Loucy (cell line): ENCODE results near the gene RIPOR3.

Experiments used
- H2AFZ ChIP-seq: fragments of 200-600 bp; sonication (generic); 2 replicates; pipeline ENCODE4 v1.6.0; 2016; ENCODE audit warnings: antibody characterized with exemption, mild to moderate bottlenecking, low read length, moderate library complexity
- H3F3A ChIP-seq: fragments of 200-600 bp; 2 replicates; pipeline ENCODE4 v1.6.0; 2016; ENCODE audit warnings: antibody characterized with exemption, low read depth, mild to moderate bottlenecking
- H3K27me3 ChIP-seq: fragments of 200-600 bp; sonication (generic); 2 replicates; pipeline ENCODE4 v1.6.1; 2014; ENCODE audit warnings: low read length, mild to moderate bottlenecking; ENCODE audit not compliant: insufficient read depth, poor library complexity, severe bottlenecking
- H3K36me3 ChIP-seq: fragments of 200-600 bp; sonication (generic); 2 replicates; pipeline ENCODE4 v1.6.1; 2016; ENCODE audit warnings: low read length; ENCODE audit not compliant: insufficient read depth
- H3K4me1 ChIP-seq: fragments of 200-600 bp; sonication (generic); 2 replicates; pipeline ENCODE4 v1.5.1; 2014; ENCODE audit warnings: low read length, mild to moderate bottlenecking; ENCODE audit not compliant: insufficient read depth, poor library complexity, severe bottlenecking
- H3K4me2 ChIP-seq: fragments of 200-600 bp; sonication (generic); 2 replicates; pipeline ENCODE4 v1.6.0; 2014; ENCODE audit warnings: antibody characterized with exemption, low read length, low read depth, mild to moderate bottlenecking; ENCODE audit not compliant: poor library complexity, severe bottlenecking
- H3K4me3 ChIP-seq: fragments of 200-600 bp; sonication (generic); 2 replicates; pipeline ENCODE4 v1.5.1; 2014; ENCODE audit warnings: low read length, mild to moderate bottlenecking, mixed read lengths; ENCODE audit not compliant: poor library complexity, severe bottlenecking
- H3K79me2 ChIP-seq: fragments of 200-600 bp; sonication (generic); 2 replicates; pipeline ENCODE4 v1.6.1; 2014; ENCODE audit warnings: low read length; ENCODE audit not compliant: insufficient read depth
- H3K9ac ChIP-seq: fragments of 200-600 bp; sonication (generic); 2 replicates; pipeline ENCODE4 v1.6.0; 2014; ENCODE audit warnings: mild to moderate bottlenecking, low read depth, low read length, moderate library complexity; ENCODE audit not compliant: poor library complexity, severe bottlenecking
- H3K9me2 ChIP-seq: fragments of 200-600 bp; sonication (generic); replicated peaks from 2 replicates; pipeline ENCODE4 v1.6.1; 2016; ENCODE audit warnings: low read depth, low read length, mixed read lengths
- H3K9me3 ChIP-seq: fragments of 200-600 bp; sonication (generic); 2 replicates; pipeline ENCODE4 v1.6.1; 2014; ENCODE audit warnings: mild to moderate bottlenecking, antibody characterized with exemption, low read length, low read depth; ENCODE audit not compliant: insufficient read depth
- H4K20me1 ChIP-seq: fragments of 200-600 bp; sonication (generic); 2 replicates; pipeline ENCODE4 v1.6.0; 2014; ENCODE audit warnings: antibody characterized with exemption, low read length, mild to moderate bottlenecking; ENCODE audit not compliant: insufficient read depth, poor library complexity, severe bottlenecking
- EZH2phosphoT487 ChIP-seq: fragments of 200-600 bp; IDR thresholded peaks from 2 replicates; pipeline ENCODE4 v1.6.1; 2018; ENCODE audit warnings: antibody characterized with exemption, mild to moderate bottlenecking, moderate library complexity, borderline replicate concordance
- TF ChIP-seq, protein P1 (sequence below): fragments of 200-600 bp; sonication (generic); conservative IDR thresholded peaks from 2 replicates; pipeline ENCODE4 v1.5.1; 2014; ENCODE audit warnings: mild to moderate bottlenecking, antibody characterized with exemption, low read length

RIPOR3 gene

DNA sequence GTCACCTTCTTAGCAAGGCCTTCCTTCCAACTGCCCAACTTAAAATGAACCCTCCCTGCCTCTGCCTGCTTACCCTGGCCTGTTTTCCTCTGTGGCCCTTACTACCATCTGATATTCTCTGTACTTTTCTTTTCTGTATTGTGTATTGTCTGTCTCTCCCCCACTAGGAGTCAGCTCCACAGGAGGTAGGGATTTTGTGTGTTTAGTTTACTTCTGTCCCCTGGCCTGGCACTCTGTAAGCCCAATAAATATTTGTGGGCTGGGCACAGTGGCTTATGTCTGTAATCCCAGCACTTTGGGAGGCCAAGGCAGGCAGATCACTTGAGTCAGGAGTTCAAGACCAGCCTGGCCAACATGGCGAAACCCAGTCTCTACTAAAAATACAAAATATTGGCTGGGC is 72.8 kb downstream of the RIPOR3 start:
- no peaks in the 10 kb centered on the region for H3K36me3 ChIP-seq
- no peaks in the 10 kb centered on the region for H3K27me3 ChIP-seq
- H3K4me2 ChIP-seq: no peak overlapping the region
- no peak for TF ChIP-seq EZH2phosphoT487
- TF ChIP-seq, protein P1, sequence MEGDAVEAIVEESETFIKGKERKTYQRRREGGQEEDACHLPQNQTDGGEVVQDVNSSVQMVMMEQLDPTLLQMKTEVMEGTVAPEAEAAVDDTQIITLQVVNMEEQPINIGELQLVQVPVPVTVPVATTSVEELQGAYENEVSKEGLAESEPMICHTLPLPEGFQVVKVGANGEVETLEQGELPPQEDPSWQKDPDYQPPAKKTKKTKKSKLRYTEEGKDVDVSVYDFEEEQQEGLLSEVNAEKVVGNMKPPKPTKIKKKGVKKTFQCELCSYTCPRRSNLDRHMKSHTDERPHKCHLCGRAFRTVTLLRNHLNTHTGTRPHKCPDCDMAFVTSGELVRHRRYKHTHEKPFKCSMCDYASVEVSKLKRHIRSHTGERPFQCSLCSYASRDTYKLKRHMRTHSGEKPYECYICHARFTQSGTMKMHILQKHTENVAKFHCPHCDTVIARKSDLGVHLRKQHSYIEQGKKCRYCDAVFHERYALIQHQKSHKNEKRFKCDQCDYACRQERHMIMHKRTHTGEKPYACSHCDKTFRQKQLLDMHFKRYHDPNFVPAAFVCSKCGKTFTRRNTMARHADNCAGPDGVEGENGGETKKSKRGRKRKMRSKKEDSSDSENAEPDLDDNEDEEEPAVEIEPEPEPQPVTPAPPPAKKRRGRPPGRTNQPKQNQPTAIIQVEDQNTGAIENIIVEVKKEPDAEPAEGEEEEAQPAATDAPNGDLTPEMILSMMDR: no peak
- no peak overlapping the region for H2AFZ ChIP-seq
- no peaks in the 10 kb centered on the region for H3K79me2 ChIP-seq
- no peaks in the 10 kb centered on the region for H4K20me1 ChIP-seq
- H3K4me3 ChIP-seq: no peak overlapping the region
- H3K9me3 ChIP-seq: no peaks in the 10 kb centered on the region
- no peak overlapping the region for H3K9ac ChIP-seq
- H3K4me1 ChIP-seq: no peaks in the 10 kb centered on the region
- no peaks in the 10 kb centered on the region for H3K9me2 ChIP-seq
- no peaks in the 10 kb centered on the region for H3F3A ChIP-seq

DNA sequence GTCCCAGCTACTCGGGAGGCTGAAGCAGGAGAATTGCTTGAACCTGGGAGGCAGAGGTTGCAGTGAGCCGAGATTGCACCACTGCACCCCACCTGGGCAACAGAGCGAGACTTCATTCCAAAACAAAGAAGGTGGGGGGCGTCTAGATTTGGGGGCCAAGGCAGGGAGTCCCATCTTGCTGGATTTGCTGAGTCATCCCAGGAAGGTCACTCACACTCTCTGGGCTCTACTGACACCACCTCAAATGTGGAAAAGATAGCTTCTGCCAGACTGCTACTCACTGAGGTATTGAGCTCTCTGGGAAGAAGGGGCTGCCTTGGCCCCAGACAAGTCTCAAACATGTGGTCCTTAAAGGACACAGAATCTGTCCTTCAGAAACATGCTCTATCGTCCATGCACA is 74.3 kb downstream of the RIPOR3 start:
- Histone ChIP-seq H3K4me3 (no peak overlapping the region), H3F3A (no peaks in the 10 kb centered on the region), H3K9me2 (no peaks in the 10 kb centered on the region), H3K27me3 (no peaks in the 10 kb centered on the region), H3K4me2 (no peak overlapping the region), H3K9ac (no peak overlapping the region), H4K20me1 (no peaks in the 10 kb centered on the region), H3K36me3 (no peaks in the 10 kb centered on the region), H3K9me3 (no peaks in the 10 kb centered on the region), H3K4me1 (no peaks in the 10 kb centered on the region), H3K79me2 (no peaks in the 10 kb centered on the region), H2AFZ (no peak overlapping the region)
- TF ChIP-seq, protein P1: no peak
- TF ChIP-seq EZH2phosphoT487: no peak

DNA sequence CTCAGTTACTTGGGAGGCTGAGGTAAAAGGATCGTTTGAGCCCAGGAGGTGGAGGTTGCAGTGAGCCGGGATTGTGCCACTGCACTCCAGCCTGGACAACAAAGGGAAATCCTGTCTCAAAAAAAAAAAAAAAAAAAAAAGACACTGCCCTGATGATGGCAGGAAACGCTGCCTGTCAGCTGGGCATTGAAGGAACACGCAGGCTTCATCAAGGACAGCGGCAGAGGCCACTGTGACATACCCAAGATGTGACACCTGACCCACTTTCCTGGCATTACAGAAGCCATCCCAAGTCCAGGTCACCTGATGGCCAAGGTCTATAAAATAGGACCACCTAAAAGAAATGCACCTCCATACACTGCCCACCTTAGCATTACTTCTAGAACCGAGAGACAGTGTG is 75.9 kb downstream of the RIPOR3 start:
- no peaks in the 10 kb centered on the region for H3K79me2 ChIP-seq
- H3K9me2 ChIP-seq: no peaks in the 10 kb centered on the region
- H3K36me3 ChIP-seq: no peaks in the 10 kb centered on the region
- H3K27me3 ChIP-seq: no peaks in the 10 kb centered on the region
- H3K9ac ChIP-seq: no peak overlapping the region
- TF ChIP-seq, protein P1: no peak
- no peak for TF ChIP-seq EZH2phosphoT487
- no peaks in the 10 kb centered on the region for H3F3A ChIP-seq
- H3K9me3 ChIP-seq: no peaks in the 10 kb centered on the region
- H3K4me3 ChIP-seq: no peak overlapping the region
- H2AFZ ChIP-seq: no peak overlapping the region
- no peaks in the 10 kb centered on the region for H4K20me1 ChIP-seq
- H3K4me2 ChIP-seq: no peak overlapping the region
- H3K4me1 ChIP-seq: no peaks in the 10 kb centered on the region
